Esophagus squamous epithelium (tissue), 5 donors: Measurements from ENCODE around the gene COL26A1. TPM values are rescaled to one million over a fixed set of nuclear protein-coding genes. Genes with fewer than 3 reads are reported as not detected.
"Not testable (repeated sequence)": the region's sequence is repeated elsewhere in the genome, so short reads cannot be mapped to it uniquely, and the experiment has no call there.

Experiments
- DNase-seq: peaks from one replicate; lab custom pipeline; 2025; lab: John Stamatoyannopoulos, UW
- H3K27ac ChIP-seq, 4 donors: fragments of 200-600 bp; sonication (generic); one replicate each; pipeline ENCODE4 v1.5.1; 2016 to 2019; ENCODE audit warnings: mild to moderate bottlenecking in 1 of 4
- H3K27me3 ChIP-seq, 4 donors: fragments of 200-600 bp; sonication (generic); 1 replicate in 3 of 4; 2 replicates in 1 of 4; pipeline versions ENCODE4 v1.5.1 to v1.6.0; 2017 to 2021; ENCODE audit warnings: antibody characterized with exemption in 1 of 4
- H3K36me3 ChIP-seq, 3 donors: fragments of 200-600 bp; sonication (generic); one replicate each; pipeline ENCODE4 v1.5.1; 2016 to 2019
- H3K4me1 ChIP-seq, 3 donors: fragments of 200-600 bp; sonication (generic); one replicate each; pipeline ENCODE4 v1.5.1; 2017 to 2019
- H3K4me3 ChIP-seq, 4 donors: fragments of 200-600 bp; sonication (generic); 1 replicate in 3 of 4; 2 replicates in 1 of 4; pipeline ENCODE4 v1.5.1; 2016 to 2019; ENCODE audit warnings: mild to moderate bottlenecking in 2 of 4, moderate library complexity in 1 of 4
- H3K9me3 ChIP-seq, 3 donors: fragments of 200-600 bp; sonication (generic); one replicate each; pipeline ENCODE4 v1.5.1; 2016 to 2019
- CTCF ChIP-seq, 6 experiments: fragments of 450-650 bp in 4 of 6; fragments of 200-600 bp in 2 of 6; sonication (generic) in 2 of 6; IDR thresholded peaks; one replicate each; pipeline ENCODE4 v1.5.1; 2016 to 2019; ENCODE audit warnings: antibody characterized with exemption in 6 of 6, mild to moderate bottlenecking in 4 of 6, moderate library complexity in 4 of 6
- POLR2A ChIP-seq, 4 donors: fragments of 450-650 bp; IDR thresholded peaks; one replicate each; pipeline ENCODE4 v1.6.1; 2017; ENCODE audit warnings: antibody characterized with exemption in 4 of 4, mild to moderate bottlenecking in 4 of 4, moderate library complexity in 3 of 4
- WGBS, 2 donors: methylation state at CpG; one replicate each; pipeline ENCODE4 v1.1.5; 2018; 5-methylcytosine and 5-hydroxymethylcytosine counted together
- intact Hi-C: fragments of 100-400 bp; cut with DNase I; formaldehyde crosslinking; loops from one replicate; pipeline ENCODE4 v1.15.0; 2022
- total RNA-seq, 4 donors: library from RNA; depleted of rRNA; stranded (reverse); fragments of >200 nt; gene quantifications; one replicate each; pipeline ENCODE4 v1.1.0, GENCODE V29; 2016
- donor health status: DM: yes; HTN: yes; CAD: no.

COL26A1 gene
- total RNA-seq, 4 donors from 2014 or later: not detected

GRCh38 chr7:101432316-101432715 lies 69.6 kb downstream of the COL26A1 start:
- intact Hi-C loops: no loop called here
- 74 to 89% methylated on average over 3 of the region's 3 CpGs for WGBS, 2 donors
- Histone ChIP-seq H3K4me3 (no peak overlapping the region), H3K27me3 (peaks cover 0 to 62% (median 0%) of the 10 kb centered on the region in 4 donors), H3K27ac (no peak overlapping the region), H3K9me3 (no peaks in the 10 kb centered on the region), H3K4me1 (no peaks in the 10 kb centered on the region), H3K36me3 (no peaks in the 10 kb centered on the region)
- DNase-seq: no peak
- TF ChIP-seq CTCF (IDR thresholded peaks at IDR 0.05) (no peak), POLR2A (IDR thresholded peaks at IDR 0.05) (no peak)

DNA sequence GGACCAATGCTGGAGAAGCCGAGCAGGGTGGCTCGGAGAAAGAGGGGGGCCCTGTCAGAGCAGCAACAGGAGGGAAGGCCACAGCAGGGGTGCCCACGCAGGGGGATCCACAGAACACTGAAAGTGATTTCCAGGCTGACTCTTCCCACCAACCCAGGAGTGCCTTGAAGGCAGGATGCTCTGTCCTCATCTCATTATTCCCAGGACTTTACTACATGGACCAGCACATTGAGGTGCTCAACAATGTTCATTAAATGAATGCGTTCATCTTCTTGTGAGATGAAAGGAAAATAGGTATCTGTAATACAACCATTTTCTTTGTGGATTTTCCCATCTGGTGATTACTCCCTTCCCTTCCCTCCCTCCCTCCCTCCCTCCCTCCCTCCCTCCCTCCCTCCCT lies 71.0 kb downstream of the COL26A1 start:
- TF ChIP-seq POLR2A (IDR thresholded peaks at IDR 0.05): no peak
- TF ChIP-seq CTCF (IDR thresholded peaks at IDR 0.05): no peak
- H3K4me1 ChIP-seq: no peaks in the 10 kb centered on the region
- intact Hi-C loops: no loop called here
- no peaks in the 10 kb centered on the region for H3K9me3 ChIP-seq
- WGBS, 2 donors: 80 to 82% methylated on average over 4 of the region's 4 CpGs
- no peaks in the 10 kb centered on the region for H3K36me3 ChIP-seq
- H3K27me3 ChIP-seq: peaks cover 0 to 74% (median 0%) of the 10 kb centered on the region in 4 donors
- H3K4me3 ChIP-seq: no peak overlapping the region
- no peak overlapping the region for H3K27ac ChIP-seq
- no peak for DNase-seq

- H3K4me1 ChIP-seq, intact Hi-C loops, H3K9me3 ChIP-seq, H3K4me3 ChIP-seq, H3K27ac ChIP-seq, DNase-seq, H3K36me3 ChIP-seq: not testable (repeated sequence)
- WGBS, 2 donors: 82 to 95% methylated on average over 7 to 8 of the region's 8 CpGs
- H3K27me3 ChIP-seq: peaks cover 0 to 77% (median 0%) of the 10 kb centered on the region in 4 donors
Observed at GRCh38 chr7:101434155-101434554, 71.5 kb downstream of the COL26A1 start.

- WGBS, 2 donors: 28 to 50% methylated on average over 7 to 9 of the region's 22 CpGs
- no peak for DNase-seq
- intact Hi-C loops: no loop called here
- H3K9me3 ChIP-seq: no peaks in the 10 kb centered on the region
- no peak overlapping the region for H3K4me3 ChIP-seq
- H3K27me3 ChIP-seq: peaks cover 0 to 77% (median 0%) of the 10 kb centered on the region in 4 donors
- H3K36me3 ChIP-seq: no peaks in the 10 kb centered on the region
- no peaks in the 10 kb centered on the region for H3K4me1 ChIP-seq
- TF ChIP-seq CTCF (IDR thresholded peaks at IDR 0.05) (no peak), POLR2A (IDR thresholded peaks at IDR 0.05) (no peak)
- H3K27ac ChIP-seq: no peak overlapping the region
Observed at GRCh38 chr7:101435461-101436220, 73.0 kb downstream of the COL26A1 start.

GRCh38 chr7:101436221-101436735 lies 73.6 kb downstream of the COL26A1 start:
- no peak overlapping the region for H3K27ac ChIP-seq
- WGBS, 2 donors: 33 to 55% methylated on average over 4 to 5 of the region's 15 CpGs
- no peaks in the 10 kb centered on the region for H3K9me3 ChIP-seq
- no peak overlapping the region for H3K4me3 ChIP-seq
- peaks cover 0 to 71% (median 0%) of the 10 kb centered on the region in 4 donors for H3K27me3 ChIP-seq
- intact Hi-C loops: no loop called here
- H3K36me3 ChIP-seq: no peaks in the 10 kb centered on the region
- H3K4me1 ChIP-seq: no peaks in the 10 kb centered on the region
- no peak for DNase-seq
- TF ChIP-seq CTCF (IDR thresholded peaks at IDR 0.05): no peak
- TF ChIP-seq POLR2A (IDR thresholded peaks at IDR 0.05): no peak
